Suprapubic skin (tissue), 3 donors: ENCODE results near the gene BSPRY.

Source experiments
- CTCF ChIP-seq, 2 donors: fragments of 200-600 bp in 1 of 2; fragments of 450-650 bp in 1 of 2; sonication (generic) in 1 of 2; IDR thresholded peaks; one replicate each; pipeline ENCODE4 v1.5.1; 2016 to 2019; ENCODE audit warnings: antibody characterized with exemption in 2 of 2, mild to moderate bottlenecking in 1 of 2, moderate library complexity in 1 of 2
- EP300 ChIP-seq: sonication (generic); formaldehyde crosslinking; IDR thresholded peaks from one replicate; pipeline ENCODE4 v1.6.1; 2017; ENCODE audit warnings: antibody characterized with exemption
- POLR2A ChIP-seq, 2 donors: fragments of 450-650 bp; IDR thresholded peaks; one replicate each; pipeline ENCODE4 v1.6.1; 2017; ENCODE audit warnings: antibody characterized with exemption in 2 of 2, mild to moderate bottlenecking in 2 of 2, moderate library complexity in 2 of 2

- TF ChIP-seq CTCF (IDR thresholded peaks at IDR 0.05) (no peak), POLR2A (IDR thresholded peaks at IDR 0.05) (no peak), EP300 (no peak)
These were observed 31.6 kb downstream of the BSPRY start for GRCh38 chr9:113380869-113381378.
